Ishikawa (cell line): ENCODE data around the gene URI1.

Source experiments
- EGR1 ChIP-seq: IDR thresholded peaks from 2 replicates; pipeline ENCODE4 v1.6.1; 2012
- YY1 ChIP-seq: IDR thresholded peaks from 2 replicates; pipeline ENCODE4 v1.6.1; 2012; ENCODE audit warnings: low read depth
- TF ChIP-seq, protein P1 (sequence below): IDR thresholded peaks from 2 replicates; pipeline ENCODE4 v1.6.1; 2012
- TF ChIP-seq, protein P2 (sequence below): IDR thresholded peaks from 2 replicates; pipeline ENCODE4 v1.6.1; 2012

DNA sequence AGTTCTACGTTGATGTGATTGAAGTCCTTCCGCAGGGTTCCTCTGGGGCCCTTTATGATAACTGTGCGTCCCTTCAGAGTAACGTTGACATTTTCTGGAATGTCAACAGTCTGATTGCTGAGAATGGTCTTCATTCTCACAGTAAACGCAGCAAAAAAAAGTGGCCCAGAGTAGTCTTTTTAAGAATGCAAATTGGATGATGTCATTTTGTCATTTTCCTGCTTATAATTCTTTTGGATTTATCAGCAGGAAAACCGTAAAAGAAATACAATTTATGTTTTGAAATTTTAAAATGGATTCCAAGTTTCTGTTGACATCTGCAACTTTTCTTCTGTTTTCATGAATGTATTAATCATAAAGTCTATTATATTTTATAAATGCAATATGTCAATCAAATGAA is 14.8 kb downstream of the URI1 start:
- TF ChIP-seq, protein P1, sequence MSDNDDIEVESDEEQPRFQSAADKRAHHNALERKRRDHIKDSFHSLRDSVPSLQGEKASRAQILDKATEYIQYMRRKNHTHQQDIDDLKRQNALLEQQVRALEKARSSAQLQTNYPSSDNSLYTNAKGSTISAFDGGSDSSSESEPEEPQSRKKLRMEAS: no peak
- TF ChIP-seq YY1 (no peak), EGR1 (no peak)
- TF ChIP-seq, protein P2, sequence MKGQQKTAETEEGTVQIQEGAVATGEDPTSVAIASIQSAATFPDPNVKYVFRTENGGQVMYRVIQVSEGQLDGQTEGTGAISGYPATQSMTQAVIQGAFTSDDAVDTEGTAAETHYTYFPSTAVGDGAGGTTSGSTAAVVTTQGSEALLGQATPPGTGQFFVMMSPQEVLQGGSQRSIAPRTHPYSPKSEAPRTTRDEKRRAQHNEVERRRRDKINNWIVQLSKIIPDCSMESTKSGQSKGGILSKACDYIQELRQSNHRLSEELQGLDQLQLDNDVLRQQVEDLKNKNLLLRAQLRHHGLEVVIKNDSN: no peak
